Activated naive CD4-positive, alpha-beta T cell treated with anti-CD3 and anti-CD28 coated beads, Interleukin-2, amount 50 U/mL, for 16 hours (primary cell): Measurements from ENCODE around the gene AGPAT1.
"Not testable (repeated sequence)": the region's sequence is repeated elsewhere in the genome, so short reads cannot be mapped to it uniquely, and the experiment has no call there.

Source experiments
- DNase-seq: peaks from one replicate; pipeline ENCODE4 v3.0.0-alpha.2; 2020

AGPAT1 gene

DNA sequence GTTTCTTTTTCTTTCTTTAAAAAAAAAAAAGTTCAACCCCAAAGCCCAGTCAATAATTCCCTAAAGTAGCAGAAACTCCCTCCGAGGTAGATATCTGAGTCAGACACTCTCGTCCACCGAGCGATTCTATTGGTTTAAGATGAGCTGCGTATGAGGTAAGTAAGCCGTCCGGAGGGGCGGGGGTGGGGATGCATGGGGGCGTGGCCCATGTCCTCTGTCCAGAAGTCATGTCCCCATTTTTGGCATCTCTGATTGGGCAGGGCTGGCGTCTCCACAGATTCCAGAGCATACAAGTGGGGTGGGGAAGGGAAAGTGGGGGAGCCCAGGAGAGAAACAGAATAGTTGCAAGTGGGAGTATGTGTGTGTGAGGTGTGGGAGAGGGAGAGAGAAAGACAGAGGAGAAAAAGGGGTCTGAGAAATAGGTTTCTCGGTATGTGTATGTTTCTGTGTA lies 9.8 kb upstream of the AGPAT1 start:
- not testable (repeated sequence) for DNase-seq

DNA sequence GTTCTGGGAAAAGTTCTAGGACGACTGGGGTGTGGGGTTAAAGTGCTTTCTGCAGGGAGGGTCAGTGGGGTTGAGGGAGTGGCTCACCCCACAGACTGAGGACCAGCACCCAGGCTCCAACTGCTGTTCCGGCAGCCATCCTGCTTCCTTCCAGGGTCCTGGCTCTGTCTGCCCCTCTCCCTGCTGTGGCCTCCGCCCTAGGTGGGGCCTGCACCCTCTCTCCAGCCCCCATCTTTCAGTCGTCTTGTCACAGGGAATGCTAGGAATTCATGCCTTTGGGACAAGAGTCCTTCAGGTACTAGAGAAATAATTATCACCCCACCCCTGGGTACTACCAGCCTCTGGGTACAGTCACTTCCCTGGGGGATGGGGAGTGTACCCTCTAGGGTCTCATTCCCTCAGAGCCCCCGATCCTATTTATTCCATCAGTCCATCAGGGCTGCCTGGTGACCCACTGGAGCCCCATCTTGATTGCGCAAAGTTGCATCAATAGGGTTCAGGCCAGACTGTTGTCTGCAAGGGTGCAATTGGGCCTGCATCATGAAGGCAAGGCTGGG lies 8.3 kb upstream of the AGPAT1 start, which contains the start of gene AGER:
AGER (minus strand) TSS at position 170 of the 557 bp plus-strand sequence; CDS start at position 139, 31 bp downstream.
- no peak for DNase-seq

DNA sequence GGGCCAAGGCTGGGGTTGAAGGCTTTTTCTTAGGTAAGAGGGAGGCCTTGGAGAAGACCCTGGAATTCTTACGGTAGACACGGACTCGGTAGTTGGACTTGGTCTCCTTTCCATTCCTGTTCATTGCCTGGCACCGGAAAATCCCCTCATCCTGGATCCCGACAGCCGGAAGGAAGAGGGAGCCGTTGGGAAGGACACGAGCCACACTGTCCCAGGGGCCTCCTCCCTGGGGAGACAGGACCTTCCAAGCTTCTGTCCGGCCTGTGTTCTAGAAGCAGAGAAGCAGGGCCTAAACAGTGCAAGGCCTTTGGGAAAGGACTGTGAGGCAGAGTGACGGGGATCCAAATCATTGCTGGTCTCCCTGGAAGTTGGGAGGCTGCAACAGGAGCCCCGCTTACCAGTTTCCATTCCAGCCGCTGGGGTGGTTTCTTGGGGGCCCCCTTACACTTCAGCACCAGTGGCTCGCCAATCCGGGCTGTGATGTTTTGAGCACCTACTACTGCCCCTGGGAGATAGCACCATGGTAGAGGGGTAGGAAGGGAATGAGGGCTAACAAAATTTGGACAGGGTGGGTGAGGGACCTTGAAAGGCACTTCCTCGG lies 7.7 kb upstream of the AGPAT1 start:
- no peak for DNase-seq

DNA sequence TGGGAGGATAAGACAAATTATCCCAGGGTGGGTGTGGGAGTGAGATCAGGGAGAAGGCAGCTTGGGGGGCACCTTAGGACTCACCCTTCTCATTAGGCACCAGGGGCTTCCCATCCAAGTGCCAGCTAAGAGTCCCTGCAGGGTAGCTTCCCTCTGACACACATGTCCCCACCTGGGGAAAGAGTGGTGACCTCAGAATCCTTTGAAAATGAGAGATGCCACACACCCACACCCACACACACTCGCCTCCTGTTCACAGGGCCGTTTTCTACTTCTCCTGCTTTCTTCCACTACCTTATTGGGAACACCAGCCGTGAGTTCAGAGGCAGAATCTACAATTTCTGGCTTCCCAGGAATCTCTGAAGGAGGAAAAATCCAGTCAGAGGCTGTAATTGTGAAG lies 7.1 kb upstream of the AGPAT1 start:
- no peak for DNase-seq

DNA sequence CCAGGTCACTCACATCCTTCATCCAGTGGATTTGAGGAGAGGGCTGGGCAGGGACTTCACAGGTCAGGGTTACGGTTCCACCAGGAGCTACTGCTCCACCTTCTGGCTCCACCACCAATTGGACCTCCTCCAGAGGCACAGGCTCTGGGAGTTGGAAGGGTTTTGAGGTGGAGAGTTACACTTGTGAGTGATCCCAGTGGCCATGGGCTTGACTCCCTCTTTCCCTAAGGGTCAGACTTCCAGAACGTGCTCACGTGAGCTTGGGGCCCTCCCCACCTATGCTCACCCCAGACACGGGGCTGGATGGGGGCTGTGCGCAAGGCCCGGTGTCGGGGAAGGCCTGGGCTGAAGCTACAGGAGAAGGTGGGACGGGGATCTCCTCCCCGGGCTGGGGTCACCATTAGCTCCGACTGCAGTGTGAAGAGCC lies 6.7 kb upstream of the AGPAT1 start:
- no peak for DNase-seq

DNA sequence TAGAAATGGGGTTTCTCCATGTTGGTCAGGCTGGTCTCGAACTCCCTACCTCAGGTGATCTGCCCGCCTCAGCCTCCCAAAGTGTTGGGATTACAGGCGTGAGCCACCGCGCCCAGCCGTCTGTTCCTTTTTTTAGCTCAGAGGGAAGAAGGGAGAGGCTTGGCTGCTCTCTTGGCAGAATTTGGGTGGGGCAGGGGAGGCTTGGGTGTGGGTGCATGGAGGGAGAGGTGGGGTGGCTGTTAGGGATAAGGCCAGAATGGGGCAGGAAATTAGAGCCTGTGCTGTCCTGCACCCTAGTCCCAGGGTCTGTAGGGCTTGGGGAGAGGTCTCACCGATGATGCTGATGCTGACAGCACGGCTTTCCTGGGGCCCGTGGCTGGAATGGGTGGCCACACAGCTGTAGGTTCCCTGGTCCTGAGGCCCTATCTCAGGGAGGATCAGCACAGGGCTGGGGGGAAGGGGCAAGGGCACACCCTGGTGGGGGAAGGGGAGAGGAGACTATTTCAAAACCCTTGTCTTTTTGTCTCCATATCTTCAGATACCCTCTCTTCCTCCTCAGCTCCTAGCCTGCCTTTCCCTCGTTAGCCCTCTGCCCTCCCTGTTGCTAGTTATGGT lies 6.1 kb upstream of the AGPAT1 start:
- no peak for DNase-seq

DNA sequence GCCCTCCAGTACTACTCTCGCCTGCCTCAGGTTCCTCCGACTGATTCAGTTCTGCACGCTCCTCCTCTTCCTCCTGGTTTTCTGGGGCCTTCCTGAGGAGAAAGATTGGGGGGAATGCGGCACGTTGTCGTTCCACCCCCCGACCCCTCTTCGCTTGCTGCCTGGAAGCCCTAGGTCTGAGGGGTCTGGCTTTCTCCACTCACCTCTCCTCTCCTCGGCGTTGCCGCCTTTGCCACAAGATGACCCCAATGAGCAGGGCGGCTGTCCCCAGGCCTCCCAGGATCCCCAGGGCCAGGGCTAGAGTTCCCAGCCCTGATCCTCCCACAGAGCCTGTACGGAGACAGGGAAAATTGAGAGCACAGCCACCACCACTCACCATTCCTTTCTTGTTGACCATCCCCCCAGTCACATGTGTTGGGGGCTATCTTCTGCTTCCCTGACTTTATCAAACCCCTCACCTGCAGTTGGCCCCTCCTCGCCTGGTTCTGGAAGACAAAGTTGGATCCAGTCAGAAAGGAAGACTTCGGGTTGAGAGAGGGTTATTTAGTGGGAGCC lies 5.3 kb upstream of the AGPAT1 start:
- DNase-seq, result no peak

DNA sequence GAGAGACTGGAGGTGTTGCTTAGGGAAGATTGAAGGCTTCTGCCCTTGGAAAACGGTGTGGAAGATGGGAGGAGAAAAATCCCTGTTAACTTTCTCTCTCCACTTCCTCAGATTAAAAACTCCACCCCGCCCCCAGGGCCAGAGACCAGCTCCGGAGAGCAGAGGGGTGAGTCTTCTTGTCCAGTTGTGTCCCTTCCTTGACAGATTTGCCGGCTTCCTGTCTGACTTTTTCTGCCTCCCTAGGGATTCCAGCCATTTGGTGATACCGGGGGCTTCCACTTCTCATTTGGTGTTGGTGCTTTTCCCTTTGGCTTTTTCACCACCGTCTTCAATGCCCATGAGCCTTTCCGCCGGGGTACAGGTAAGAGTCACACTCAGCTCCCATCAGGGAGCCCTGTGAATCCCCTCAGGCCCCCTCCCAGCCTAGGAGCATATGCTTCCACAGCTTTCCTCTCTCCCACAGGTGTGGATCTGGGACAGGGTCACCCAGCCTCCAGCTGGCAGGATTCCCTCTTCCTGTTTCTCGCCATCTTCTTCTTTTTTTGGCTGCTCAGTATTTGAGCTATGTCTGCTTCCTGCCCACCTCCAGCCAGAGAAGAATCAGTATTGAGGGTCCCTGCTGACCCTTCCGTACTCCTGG lies 4.0 kb upstream of the AGPAT1 start:
- no peak for DNase-seq

DNA sequence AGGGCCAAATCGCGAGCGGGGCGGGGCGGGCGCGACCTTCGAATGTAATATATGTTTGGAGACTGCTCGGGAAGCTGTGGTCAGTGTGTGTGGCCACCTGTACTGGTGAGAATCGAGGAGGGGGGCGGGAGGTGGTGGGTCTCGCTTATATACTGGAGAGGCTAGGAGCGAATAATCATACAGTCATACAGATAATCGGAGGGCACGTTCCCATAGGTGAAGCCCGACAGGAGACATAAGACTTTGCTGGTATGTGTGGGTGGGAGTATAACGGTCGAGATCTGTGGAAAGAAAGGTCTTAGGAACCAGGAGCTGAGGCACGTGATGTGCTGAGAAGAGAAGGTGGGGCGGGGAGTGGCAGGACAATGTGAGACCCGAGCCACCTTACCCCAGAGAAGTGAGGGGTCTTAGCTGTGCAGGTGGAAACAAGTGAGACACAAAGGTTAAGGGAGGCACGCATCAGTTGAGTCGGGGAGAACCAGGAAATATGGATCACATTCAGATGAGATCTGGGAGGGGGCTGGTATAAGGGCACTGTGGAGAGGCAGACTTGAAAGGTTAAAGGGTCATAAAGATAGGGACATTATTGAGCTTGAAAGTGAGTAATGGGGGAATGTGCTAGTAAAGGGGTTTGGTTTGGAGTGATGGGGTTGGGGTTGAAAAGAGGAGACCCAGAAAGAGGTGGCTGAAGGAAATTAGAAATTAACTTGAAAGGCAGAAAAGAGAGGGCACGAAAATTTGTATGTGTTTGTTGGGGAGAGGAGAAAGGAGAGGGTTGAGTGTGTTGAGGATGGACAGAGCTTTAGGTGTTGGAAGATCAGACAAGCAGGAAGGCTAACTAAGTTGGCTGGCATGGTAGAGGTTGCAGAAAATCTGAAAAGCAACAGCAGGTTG lies 2.9 kb upstream of the AGPAT1 start:
- DNase-seq, result no peak

DNA sequence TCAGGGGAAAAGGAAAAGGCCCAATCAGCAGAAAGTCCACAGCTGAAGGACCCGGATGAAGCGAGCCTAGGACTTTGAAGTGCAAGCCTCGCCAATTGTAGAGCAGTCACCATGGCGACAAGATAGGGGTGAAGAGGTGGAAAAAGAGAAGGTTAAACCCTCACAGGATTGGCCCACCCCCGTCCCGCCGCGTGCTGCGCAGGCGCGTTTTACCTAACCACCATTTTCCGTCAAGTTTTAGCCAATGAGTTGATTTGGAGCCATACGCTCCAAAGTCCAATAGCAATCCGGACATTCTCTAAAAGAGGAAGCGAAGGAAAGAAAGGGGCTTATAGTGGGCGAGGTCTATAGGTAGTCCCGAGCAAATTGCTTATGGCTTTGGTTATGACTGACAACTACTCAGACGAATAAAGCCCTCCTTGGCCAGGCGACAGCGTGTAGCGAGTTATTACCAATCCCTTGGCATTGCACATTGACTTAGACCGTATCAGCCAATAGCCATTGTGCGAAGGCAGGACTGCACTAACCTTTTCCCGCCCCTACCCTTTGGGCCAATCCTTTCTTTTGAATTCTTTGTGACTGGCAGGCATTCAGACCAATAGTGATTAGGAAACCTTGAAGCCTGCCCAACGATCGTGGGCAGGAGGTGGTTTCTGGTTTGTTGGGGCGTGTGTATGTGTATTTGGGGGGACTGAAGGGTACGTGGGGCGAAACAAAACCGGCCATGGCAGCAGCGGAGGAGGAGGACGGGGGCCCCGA lies 2.1 kb upstream of the AGPAT1 start, which contains the start of gene RNF5:
RNF5 (plus strand) TSS at position 618 of the 759 bp plus-strand sequence; CDS start at position 725, 107 bp downstream.
- peak; percentile 89 for DNase-seq

DNA sequence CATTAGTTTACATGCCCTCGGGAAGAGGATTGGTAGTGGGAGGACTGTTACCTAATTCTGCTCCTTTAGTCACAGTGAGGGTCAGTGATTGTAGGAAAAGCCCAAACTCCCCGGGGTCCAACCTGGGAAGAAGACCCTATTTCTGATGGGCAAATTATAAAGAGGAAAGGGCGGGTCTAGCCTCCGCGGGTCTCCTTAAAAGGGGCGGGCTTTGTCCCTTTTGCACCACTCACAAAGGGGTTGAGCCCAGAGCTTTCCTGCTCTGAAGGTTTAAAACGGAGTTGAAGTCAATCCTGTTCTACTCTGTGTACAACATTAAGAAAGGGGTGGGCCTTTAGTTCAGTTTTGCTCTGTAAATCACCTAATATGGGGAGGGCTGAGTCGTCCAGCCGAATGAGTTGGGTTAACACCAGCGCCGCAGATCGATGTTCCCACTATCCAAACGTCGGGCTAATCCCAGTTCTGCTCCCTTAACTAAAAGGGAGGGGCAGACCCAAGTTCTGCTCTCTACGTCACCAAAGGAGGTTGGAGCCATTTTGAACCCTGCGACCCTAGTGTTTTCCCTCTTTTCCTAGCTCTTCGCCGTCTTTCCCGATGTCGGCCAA lies 1.4 kb upstream of the AGPAT1 start:
- DNase-seq, result peak; percentile 44

DNA sequence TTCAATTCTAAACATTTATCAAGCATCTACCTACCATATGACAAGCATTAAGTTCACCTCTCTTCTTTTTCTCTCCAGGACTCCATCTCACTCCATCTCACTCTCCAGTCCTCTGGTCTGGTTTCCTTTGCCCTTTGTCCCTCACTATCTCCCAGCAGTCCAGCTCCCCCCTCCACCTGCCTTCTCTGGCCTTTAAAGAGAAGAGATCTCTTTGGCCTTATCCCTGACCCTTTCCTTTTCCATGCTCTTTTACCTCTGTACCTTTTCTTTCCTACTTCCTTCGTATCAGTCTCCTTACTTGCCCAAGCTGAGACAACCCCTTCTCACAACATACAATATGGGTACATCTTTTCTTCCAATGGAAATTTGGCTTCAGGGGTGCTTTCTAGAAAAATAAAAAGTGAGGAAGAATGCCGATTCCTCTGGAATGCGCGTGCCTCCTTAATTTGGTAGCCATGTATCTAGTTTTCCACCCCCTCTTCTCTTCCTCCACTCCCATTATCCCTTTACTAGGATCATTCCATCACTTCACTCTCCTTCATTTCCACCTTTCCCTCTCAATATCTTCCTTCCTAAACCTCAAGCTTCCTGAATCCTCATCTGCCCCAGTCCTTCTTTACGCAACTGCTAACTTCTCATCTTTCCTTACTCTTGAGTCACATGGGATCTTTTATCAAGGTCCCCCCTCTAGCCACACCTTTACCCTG lies 745 bp upstream of the AGPAT1 start:
- DNase-seq, result no peak

DNA sequence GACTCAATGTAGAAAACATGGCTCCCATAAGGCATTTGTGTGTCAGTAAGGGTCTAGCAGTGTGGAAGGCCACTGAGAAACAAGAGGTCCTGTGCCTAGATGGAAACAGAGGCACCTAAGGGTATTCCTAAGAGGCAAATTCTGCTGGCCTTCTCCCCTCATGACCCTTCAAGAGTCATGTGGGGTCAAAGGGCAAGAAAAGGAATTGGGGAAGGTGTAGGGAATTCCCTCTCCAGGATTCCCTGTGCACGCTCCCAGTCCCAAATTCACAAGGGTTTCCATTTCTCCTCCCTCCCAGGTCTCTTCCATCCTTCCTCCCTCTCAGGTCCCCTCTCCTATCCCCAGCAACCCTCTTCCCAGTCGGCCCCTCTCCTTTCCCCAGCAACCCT lies 568 bp downstream of the AGPAT1 start:
- DNase-seq, result no peak

DNA sequence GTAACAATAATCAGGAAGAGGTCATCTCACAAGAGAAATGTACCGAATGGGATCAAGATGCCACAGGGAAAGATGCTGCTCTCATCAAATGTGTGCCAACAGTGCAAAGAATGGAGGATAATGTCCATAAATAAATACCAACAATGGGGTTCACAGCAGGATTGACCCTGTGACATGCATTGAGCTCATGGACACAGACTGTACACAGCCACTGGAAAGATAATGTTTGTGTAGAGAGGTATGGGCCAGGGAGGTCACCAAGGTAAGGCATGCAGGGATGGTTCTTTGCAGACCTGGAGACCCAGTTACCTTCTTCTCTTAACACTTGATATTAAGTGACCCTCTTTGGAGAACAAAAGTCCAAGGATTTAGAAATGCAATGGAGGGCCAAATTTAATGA lies 1.5 kb downstream of the AGPAT1 start:
- DNase-seq, result no peak

DNA sequence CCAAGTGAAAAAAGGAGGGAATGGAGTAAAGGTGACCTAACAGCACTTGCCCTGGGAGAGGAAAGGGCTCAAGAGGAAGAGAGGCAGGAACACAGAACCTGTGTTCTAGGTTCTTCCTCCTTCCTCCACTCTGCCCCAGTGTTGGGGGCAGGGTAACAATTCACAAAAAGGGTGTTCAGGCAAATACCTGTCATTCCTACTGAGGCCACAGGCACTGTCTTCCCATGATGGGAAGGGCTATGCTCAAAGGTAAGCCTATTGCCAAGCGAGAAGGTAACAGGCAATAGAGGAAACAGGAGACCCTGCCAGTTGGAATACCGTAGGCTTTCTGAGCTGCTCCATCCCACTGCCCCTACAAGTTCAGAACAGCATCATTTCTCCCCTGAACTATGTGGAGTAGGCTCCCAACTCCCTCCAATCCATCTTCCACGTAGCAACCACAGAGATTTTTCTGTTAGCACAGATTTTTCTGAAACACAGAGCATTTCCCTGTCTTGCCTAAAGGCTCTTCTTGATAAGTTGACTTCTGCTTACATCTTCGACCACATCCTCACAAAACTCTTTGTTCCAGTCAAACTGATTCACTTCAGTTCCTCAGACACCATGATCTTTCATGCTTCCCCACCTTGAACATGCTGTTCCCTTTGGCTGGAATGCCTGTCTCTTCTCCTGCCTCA lies 2.7 kb downstream of the AGPAT1 start:
- no peak for DNase-seq

DNA sequence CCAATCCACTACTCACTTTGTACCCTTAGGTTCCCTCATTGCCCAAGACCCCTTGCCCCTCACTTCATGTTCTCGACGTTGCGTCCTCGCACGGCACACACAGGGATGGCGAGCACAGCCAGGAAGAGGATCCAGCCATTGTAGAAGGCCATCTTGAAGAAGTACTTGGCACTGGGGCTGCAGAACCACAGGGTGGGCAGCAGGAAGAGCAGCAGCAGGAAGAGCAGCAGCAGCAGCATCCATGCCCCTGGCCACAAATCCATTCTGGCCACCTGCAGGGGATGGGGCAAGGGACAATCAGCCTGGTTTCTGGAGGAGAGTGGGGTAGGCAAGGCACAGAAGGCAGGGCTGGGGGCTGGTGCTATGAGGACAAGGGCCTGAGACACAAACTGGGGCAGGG lies 4.7 kb downstream of the AGPAT1 start:
- DNase-seq, result no peak

DNA sequence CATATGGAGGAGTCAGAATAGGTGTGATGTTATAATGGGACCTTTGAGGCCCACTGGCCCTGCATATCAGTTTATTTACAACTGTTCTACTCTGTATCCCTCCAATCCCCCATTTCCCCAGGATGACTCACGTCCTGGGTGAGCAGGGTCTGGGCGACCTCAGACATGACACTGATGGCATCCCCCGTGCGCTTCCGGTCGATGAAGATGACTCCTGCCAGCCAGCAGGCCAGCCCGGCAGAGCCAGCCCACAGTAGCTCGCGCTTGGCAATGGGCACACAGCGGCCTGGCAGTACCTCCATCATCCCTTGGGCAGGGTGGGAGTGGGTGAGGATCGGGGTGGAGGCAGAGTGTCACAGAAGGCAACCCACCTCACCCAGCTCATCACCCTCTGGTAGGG lies 5.6 kb downstream of the AGPAT1 start:
- no peak for DNase-seq

DNA sequence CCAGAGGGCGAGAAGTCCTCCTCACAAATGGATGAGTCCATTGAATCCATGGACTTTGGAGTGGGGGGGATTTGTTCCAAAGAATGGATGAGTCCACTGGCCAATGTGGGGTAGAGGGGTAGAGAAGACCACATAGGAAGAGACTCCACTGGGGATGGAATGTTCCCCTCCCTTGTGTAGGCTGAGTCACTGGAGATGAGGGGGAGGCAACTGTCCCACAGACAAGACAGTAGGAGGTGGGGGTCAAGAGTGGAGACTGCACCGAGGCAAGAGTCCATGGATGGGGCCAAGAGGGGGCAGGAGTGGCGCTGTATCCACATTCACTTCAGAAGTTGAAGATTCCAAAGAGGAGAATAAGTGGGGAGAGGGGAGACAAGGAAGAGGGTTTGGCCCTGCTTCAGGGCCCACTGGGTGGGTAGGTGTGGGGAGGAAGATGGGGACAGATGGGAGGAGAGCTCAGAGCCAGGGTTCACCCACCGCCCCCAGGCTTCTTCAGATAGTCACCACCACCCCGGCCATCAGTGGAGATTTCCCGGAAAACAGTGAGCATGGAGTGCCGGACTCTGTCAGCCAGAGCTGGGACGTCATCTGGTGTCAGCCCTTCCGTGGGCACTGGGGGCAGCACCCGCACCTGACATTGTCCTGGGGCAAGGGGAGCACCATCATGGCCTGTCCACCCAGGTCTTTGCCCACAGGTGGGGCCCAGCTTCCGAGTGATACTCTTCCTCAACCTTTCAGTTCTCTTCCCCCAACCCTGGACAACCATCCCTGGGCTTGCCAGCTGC lies 6.9 kb downstream of the AGPAT1 start:
- DNase-seq, result no peak

DNA sequence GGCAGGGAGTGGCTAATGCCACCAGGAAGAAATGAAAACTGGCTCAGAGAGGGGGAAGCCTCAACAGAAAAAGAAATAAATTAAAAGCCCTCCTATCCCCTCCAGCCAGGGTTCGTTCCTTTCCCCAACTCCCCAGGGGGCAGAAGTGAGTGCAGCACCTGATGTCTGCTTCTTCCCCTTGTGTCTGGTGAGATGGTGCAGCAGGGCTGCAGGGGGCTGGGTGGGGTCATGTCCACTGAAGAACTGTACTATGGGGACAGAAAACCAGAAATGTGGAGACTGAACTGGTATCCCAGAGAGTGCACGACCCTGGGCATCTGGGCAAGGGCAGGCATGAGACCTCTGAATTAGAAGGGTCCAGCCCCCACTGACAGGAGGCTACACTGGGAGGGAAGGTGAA lies 7.5 kb downstream of the AGPAT1 start:
- no peak for DNase-seq
